HUES48 (cell line): ENCODE results near the gene MOB3C.
"Not testable (repeated sequence)": the region's sequence is repeated elsewhere in the genome, so short reads cannot be mapped to it uniquely, and the experiment has no call there.

Source experiments
- H3K27ac ChIP-seq: one replicate; pipeline ENCODE4 v1.7.0; 2013; ENCODE audit warnings: low read depth, low read length, inconsistent platforms
- H3K27me3 ChIP-seq: 2 replicates; pipeline ENCODE4 v1.6.1; 2013; ENCODE audit warnings: mild to moderate bottlenecking, low read length; ENCODE audit not compliant: control insufficient read depth, insufficient read depth
- H3K36me3 ChIP-seq: 2 replicates; pipeline ENCODE4 v1.6.1; 2013; ENCODE audit warnings: low read length; ENCODE audit not compliant: control insufficient read depth, insufficient read depth
- H3K4me1 ChIP-seq: 2 replicates; pipeline ENCODE4 v1.6.1; 2013; ENCODE audit warnings: mild to moderate bottlenecking, low read length; ENCODE audit not compliant: control insufficient read depth, insufficient read depth
- H3K4me3 ChIP-seq: 2 replicates; pipeline ENCODE4 v1.5.1; 2013; ENCODE audit warnings: mild to moderate bottlenecking, low read depth, low read length
- H3K9ac ChIP-seq: 2 replicates; pipeline ENCODE4 v1.6.1; 2013; ENCODE audit warnings: mild to moderate bottlenecking, low read depth, low read length, moderate library complexity
- H3K9me3 ChIP-seq: 2 replicates; pipeline ENCODE4 v1.6.1; 2013; ENCODE audit warnings: low read length; ENCODE audit not compliant: control insufficient read depth, insufficient read depth

Gene MOB3C

GRCh38 chr1:46616277-46617107, at the start of gene MOB3C:
MOB3C (minus strand) TSS chr1:46616811; CDS start chr1:46613321, 3,490 bp downstream.
- Histone ChIP-seq H3K9ac (peak within 1 kb of the TSS; percentile 37; the same call in 1 of the 2 replicates), H3K27me3 (peaks cover 22% of the 10 kb centered on the region), H3K27ac (no peak within 1 kb of the TSS), H3K9me3 (no peaks in the 10 kb centered on the region), H3K4me1 (peaks cover 32% of the 10 kb centered on the region), H3K36me3 (no peaks in the 10 kb centered on the region), H3K4me3 (peak within 1 kb of the TSS; percentile 83)

- Histone ChIP-seq H3K9me3 (no peaks in the 10 kb centered on the region), H3K4me1 (peaks cover 25% of the 10 kb centered on the region), H3K27ac (peak overlapping the region; percentile 33), H3K9ac (no peak overlapping the region), H3K36me3 (peaks cover 24% of the 10 kb centered on the region), H3K27me3 (peaks cover 4% of the 10 kb centered on the region; the same call in 1 of the 2 replicates), H3K4me3 (peak overlapping the region; percentile 71; the same call in 1 of the 2 replicates)
Measured at GRCh38 chr1:46665983-46666382, 49.4 kb upstream of the MOB3C start.

GRCh38 chr1:46662919-46663318, 46.3 kb upstream of the MOB3C start:
- peaks cover 38% of the 10 kb centered on the region for H3K36me3 ChIP-seq
- not testable (repeated sequence) for H3K9me3 ChIP-seq, H3K27me3 ChIP-seq, H3K27ac ChIP-seq, H3K4me3 ChIP-seq, H3K9ac ChIP-seq
- peaks cover 21% of the 10 kb centered on the region for H3K4me1 ChIP-seq

- peaks cover 65% of the 10 kb centered on the region for H3K36me3 ChIP-seq
- not testable (repeated sequence) for H3K4me3 ChIP-seq, H3K9me3 ChIP-seq, H3K9ac ChIP-seq, H3K27ac ChIP-seq, H3K27me3 ChIP-seq, H3K4me1 ChIP-seq
Measured at GRCh38 chr1:46660116-46660515, 43.5 kb upstream of the MOB3C start.

- H3K4me1 ChIP-seq = no peaks in the 10 kb centered on the region
- H3K9me3 ChIP-seq = no peaks in the 10 kb centered on the region
- no peak overlapping the region for H3K9ac ChIP-seq
- no peaks in the 10 kb centered on the region for H3K27me3 ChIP-seq
- no peak overlapping the region for H3K27ac ChIP-seq
- H3K4me3 ChIP-seq = no peak overlapping the region
- peaks cover 65% of the 10 kb centered on the region for H3K36me3 ChIP-seq
Measured at GRCh38 chr1:46659307-46659870, 42.8 kb upstream of the MOB3C start.

GRCh38 chr1:46657775-46658174, 41.2 kb upstream of the MOB3C start:
- no peak overlapping the region for H3K9ac ChIP-seq
- no peaks in the 10 kb centered on the region for H3K27me3 ChIP-seq
- H3K27ac ChIP-seq = no peak overlapping the region
- no peaks in the 10 kb centered on the region for H3K9me3 ChIP-seq
- peaks cover 70% of the 10 kb centered on the region for H3K36me3 ChIP-seq
- no peaks in the 10 kb centered on the region for H3K4me1 ChIP-seq
- no peak overlapping the region for H3K4me3 ChIP-seq

- Histone ChIP-seq H3K4me1 (no peaks in the 10 kb centered on the region), H3K27ac (no peak overlapping the region), H3K27me3 (no peaks in the 10 kb centered on the region), H3K4me3 (no peak overlapping the region), H3K9me3 (no peaks in the 10 kb centered on the region), H3K9ac (no peak overlapping the region), H3K36me3 (peaks cover 80% of the 10 kb centered on the region)
Measured at GRCh38 chr1:46656643-46657042, 40.0 kb upstream of the MOB3C start.

- peaks cover 74% of the 10 kb centered on the region for H3K36me3 ChIP-seq
Measured at GRCh38 chr1:46655848-46656247, 39.2 kb upstream of the MOB3C start.

GRCh38 chr1:46654698-46655097, 38.1 kb upstream of the MOB3C start:
- not testable (repeated sequence) for H3K27me3 ChIP-seq, H3K27ac ChIP-seq, H3K4me3 ChIP-seq, H3K4me1 ChIP-seq, H3K9me3 ChIP-seq, H3K9ac ChIP-seq
- peaks cover 84% of the 10 kb centered on the region for H3K36me3 ChIP-seq

More at GRCh38 chr1:46655848-46656247, 39.2 kb upstream of the MOB3C start:
- H3K9ac ChIP-seq = no peak overlapping the region
- H3K4me3 ChIP-seq = no peak overlapping the region
- H3K27ac ChIP-seq = no peak overlapping the region
- no peaks in the 10 kb centered on the region for H3K9me3 ChIP-seq
- no peaks in the 10 kb centered on the region for H3K4me1 ChIP-seq
- no peaks in the 10 kb centered on the region for H3K27me3 ChIP-seq

- Histone ChIP-seq H3K9ac (no peak overlapping the region), H3K4me1 (no peaks in the 10 kb centered on the region), H3K36me3 (peaks cover 84% of the 10 kb centered on the region), H3K27ac (no peak overlapping the region), H3K27me3 (no peaks in the 10 kb centered on the region), H3K4me3 (no peak overlapping the region), H3K9me3 (no peaks in the 10 kb centered on the region)
Measured at GRCh38 chr1:46654012-46654411, 37.4 kb upstream of the MOB3C start.

- Histone ChIP-seq H3K4me3 (no peak overlapping the region), H3K4me1 (no peaks in the 10 kb centered on the region), H3K9me3 (no peaks in the 10 kb centered on the region), H3K9ac (no peak overlapping the region), H3K36me3 (peaks cover 84% of the 10 kb centered on the region), H3K27ac (no peak overlapping the region), H3K27me3 (no peaks in the 10 kb centered on the region)
Measured at GRCh38 chr1:46653405-46653958, 36.9 kb upstream of the MOB3C start.
